GM12878 (cell line): ENCODE data around the gene CHRNB2. TPM values are rescaled to one million over a fixed set of nuclear protein-coding genes. Genes with fewer than 3 reads are reported as not detected.

Experiments
- ATAC-seq: fragments of 200-7000 bp; cut with Tn5 transposase; 3 replicates; pipeline ENCODE4 v1.9.1; 2020; ENCODE audit warnings: mild to moderate bottlenecking, moderate library complexity
- BruUV-seq: library from RNA; stranded (reverse); fragments of 400-500 nt; replicated peaks from 2 replicates; lab custom pipeline; 2021; lab: Mats Ljungman, UMichigan
- CTCF ChIA-PET: fragments of 300-600 bp; sonication (Branson Sonifier 250); formaldehyde crosslinking; extraction: SDS; loops from one replicate; lab custom pipeline; 2021; ENCODE audit warnings: inconsistent platforms; lab: Yijun Ruan, JAX
- POLR2A ChIA-PET: fragments of 350-600 bp; formaldehyde crosslinking; extraction: SDS; loops from one replicate; lab custom pipeline; 2021; ENCODE audit warnings: inconsistent platforms; lab: Charles Lee
- RAD21 ChIA-PET: fragments of 300-600 bp; sonication (Branson Sonifier 250); formaldehyde crosslinking; loops from one replicate; lab custom pipeline; 2023; ENCODE audit warnings: antibody characterized with exemption; ENCODE audit not compliant: unreplicated experiment; lab: Charles Lee
- SMC1A ChIA-PET: fragments of 300-600 bp; sonication (Branson Sonifier 250); formaldehyde crosslinking; loops from one replicate; lab custom pipeline; 2023; ENCODE audit not compliant: unreplicated experiment, uncharacterized antibody; lab: Charles Lee
- DNase-seq: peaks from one replicate; pipeline ENCODE4 v3.0.0-alpha.2; 2011; ENCODE audit warnings: low read depth, low spot score
- FAIRE-seq: peaks from 3 replicates; lab custom pipeline; 2011; peaks lifted over from hg19 to GRCh38; lab: Jason Lieb, UNC
- H2AFZ ChIP-seq: 2 replicates; pipeline ENCODE4 v1.6.0; 2011; ENCODE audit warnings: low read depth, low read length, control low read depth; ENCODE audit not compliant: control insufficient read depth
- H3K27ac ChIP-seq: 2 replicates; pipeline ENCODE4 v1.5.1; 2011; ENCODE audit warnings: control low read depth; ENCODE audit not compliant: control insufficient read depth, insufficient read depth
- H3K27me3 ChIP-seq, 2 experiments: replicated peaks in 1 of 2; 2 replicates each; pipeline versions ENCODE4 v1.6.0 to v1.6.1; 2011; ENCODE audit warnings: low read length in 1 of 2; ENCODE audit not compliant: control insufficient read depth in 2 of 2, insufficient read depth in 2 of 2
- H3K36me3 ChIP-seq, 2 experiments: 2 replicates each; pipeline ENCODE4 v1.5.1; 2011; ENCODE audit warnings: low read length in 1 of 2; ENCODE audit not compliant: control insufficient read depth in 2 of 2, insufficient read depth in 2 of 2
- H3K4me1 ChIP-seq: 2 replicates; pipeline ENCODE4 v1.6.1; 2011; ENCODE audit warnings: mild to moderate bottlenecking, low read length, moderate library complexity, mixed read lengths; ENCODE audit not compliant: control insufficient read depth, insufficient read depth
- H3K4me2 ChIP-seq: 2 replicates; pipeline ENCODE4 v1.6.0; 2011; ENCODE audit warnings: control low read depth; ENCODE audit not compliant: control insufficient read depth, insufficient read depth
- H3K4me3 ChIP-seq: fragments of 200-600 bp; sonication (generic); 2 replicates; pipeline ENCODE4 v1.5.1; 2016
- H3K79me2 ChIP-seq: 2 replicates; pipeline ENCODE4 v1.6.0; 2011; ENCODE audit warnings: low read length; ENCODE audit not compliant: control insufficient read depth, insufficient read depth
- H3K9ac ChIP-seq: 2 replicates; pipeline ENCODE4 v1.8.0; 2011; ENCODE audit warnings: low read length, control low read depth, mixed read lengths; ENCODE audit not compliant: control insufficient read depth, insufficient read depth
- H3K9me3 ChIP-seq: replicated peaks from 3 replicates; pipeline ENCODE4 v1.5.1; 2011; ENCODE audit warnings: mild to moderate bottlenecking, low read length; ENCODE audit not compliant: control insufficient read depth, insufficient read depth
- H4K20me1 ChIP-seq: 2 replicates; pipeline ENCODE4 v1.6.0; 2011; ENCODE audit not compliant: control insufficient read depth, insufficient read depth
- GATAD2B ChIP-seq: fragments of 450-650 bp; conservative IDR thresholded peaks from 2 replicates; pipeline ENCODE4 v1.6.1; 2017; ENCODE audit warnings: low read depth, mild to moderate bottlenecking, moderate library complexity
- TBL1XR1 ChIP-seq: IDR thresholded peaks from 2 replicates; pipeline ENCODE4 v1.6.1; 2012; ENCODE audit warnings: low read depth, low read length, improper control_type of control experiment
- ZBTB11 ChIP-seq: fragments of 450-650 bp; formaldehyde crosslinking; IDR thresholded peaks from 2 replicates; pipeline ENCODE4 v1.5.0; 2022; ENCODE audit warnings: mild to moderate bottlenecking, missing genetic modification characterization
- ZNF24 ChIP-seq: fragments of 450-650 bp; IDR thresholded peaks from 2 replicates; pipeline ENCODE4 v1.6.1; 2017; ENCODE audit warnings: antibody characterized with exemption, mild to moderate bottlenecking
- ZNF384 ChIP-seq: IDR thresholded peaks from 2 replicates; pipeline ENCODE4 v1.6.1; 2012; ENCODE audit warnings: low read depth, mild to moderate bottlenecking, low read length, improper control_type of control experiment, borderline replicate concordance
- WGBS: methylation state at CpG from one replicate; pipeline ENCODE4 v1.1.6; 2016; ENCODE audit warnings: low lambda C conversion rate; ENCODE audit not compliant: insufficient replicate concordance, insufficient coverage; ENCODE audit errors: missing lambda C conversion rate; 5-methylcytosine and 5-hydroxymethylcytosine counted together
- in situ Hi-C: fragments of 300-500 bp; cut with MboI; formaldehyde crosslinking; loops from 9 replicates; pipeline ENCODE4 v1.14.3; 2018; ENCODE audit warnings: mixed read lengths
- intact Hi-C: fragments of 100-400 bp; cut with micrococcal nuclease; formaldehyde crosslinking; loops from one replicate; pipeline ENCODE4 v1.14.2; 2022; ENCODE audit not compliant: unreplicated experiment
- polyA plus RNA-seq, 11 experiments: library from polyadenylated mRNA; depleted of rRNA in 4 of 11; unstranded in 6 of 11; stranded (reverse) in 5 of 11; fragments of >200 nt; fragmentation: Nextera tagmentation in 4 of 11; fragmentation: Illumina TruSeq in 1 of 11; extraction: Ambion mirVana in 4 of 11; extraction: Trizol in 1 of 11; gene quantifications; 1 replicate in 1 of 11; 2 replicates in 10 of 11; pipeline versions ENCODE4 v1.2.1 to v1.2.3, GENCODE V29; 2011 to 2016; ENCODE audit warnings: inconsistent platforms in 2 of 11, missing spikeins in 2 of 11, low read depth in 1 of 11
- total RNA-seq, 4 experiments: library from RNA; depleted of rRNA in 3 of 4; stranded (reverse); fragments of >200 nt in 3 of 4; fragmentation: Illumina TruSeq in 1 of 4; extraction: Trizol in 1 of 4; gene quantifications; 2 replicates each; pipeline versions ENCODE4 v1.2.1 to v1.2.3, GENCODE V29; 2013 to 2021

Gene CHRNB2
- total and polyA plus RNA-seq, 10 of the 15 experiments (the other 5 are each of a cell fraction or from before 2014, with no cell fraction given) = 0.01 to 0.11 (median 0.03) TPM; not detected in 6

- no peaks in the 10 kb centered on the region for H3K27me3 ChIP-seq
- DNase-seq = no peak
- CTCF ChIA-PET = interaction anchor here (0.5 to 2.8 kb wide), 16 partner anchors 13 to 623 kb away, joined by 3 to 12 read pairs (median 3); partner anchors contain the start of gene PBXIP1
- H2AFZ ChIP-seq = no peak overlapping the region
- peaks cover 42% of the 10 kb centered on the region for H4K20me1 ChIP-seq
- RAD21 ChIA-PET = interaction anchor here (0.6 to 3.9 kb wide), 9 partner anchors 8 to 454 kb away, joined by 3 to 23 read pairs (median 4); no protein-coding TSS in a partner anchor
- POLR2A ChIA-PET = interaction anchor here (0.8 to 2.7 kb wide), 12 partner anchors 10 to 332 kb away, joined by 3 to 11 read pairs (median 4); no protein-coding TSS in a partner anchor
- peak overlapping the region; percentile 55 for H3K9ac ChIP-seq
- H3K4me3 ChIP-seq = peak overlapping the region; percentile 83
- FAIRE-seq = no peak
- peaks cover 46% of the 10 kb centered on the region for H3K4me1 ChIP-seq
- peaks cover 16 to 44% of the 10 kb centered on the region in 2 experiments for H3K36me3 ChIP-seq
- TF ChIP-seq GATAD2B = no peak
- TF ChIP-seq ZNF24 = peak; percentile 67; the same call in 1 of the 2 replicates
- no peak for TF ChIP-seq ZNF384
- no peak for TF ChIP-seq TBL1XR1
- TF ChIP-seq ZBTB11 (CRISPR knock-in tag) = no peak
- BruUV-seq = no TSS peak
- no peak for ATAC-seq
- in situ Hi-C loops = no loop called here
- 93% methylated on average over 2 of the region's 2 CpGs for WGBS
- SMC1A ChIA-PET = interaction anchor here (0.6 to 4.9 kb wide), 11 partner anchors 12 to 340 kb away, joined by 3 to 36 read pairs (median 6); no protein-coding TSS in a partner anchor
- H3K27ac ChIP-seq = no peak overlapping the region
- intact Hi-C loops = loop anchor here (5.0 kb wide), 1 partner anchor 262 kb away; no protein-coding TSS in a partner anchor
- peaks cover 99% of the 10 kb centered on the region for H3K79me2 ChIP-seq
- H3K9me3 ChIP-seq = no peaks in the 10 kb centered on the region
- peak overlapping the region; percentile 86 for H3K4me2 ChIP-seq
Measured at GRCh38 chr1:154605534-154605933, 38.0 kb downstream of the CHRNB2 start.
